PC-9 (cell line): ENCODE results near the gene EXT2. TPM values are rescaled to one million over a fixed set of nuclear protein-coding genes. Genes with fewer than 3 reads are reported as not detected.

Experiments used
- BruUV-seq: library from RNA; stranded (reverse); fragments of 400-500 nt; replicated peaks from 2 replicates; lab custom pipeline; 2021; lab: Mats Ljungman, UMichigan
- CTCF ChIA-PET: fragments of 300-600 bp; sonication (Branson Sonifier 250); formaldehyde crosslinking; loops from one replicate; lab custom pipeline; 2022; ENCODE audit warnings: antibody characterized with exemption; lab: Charles Lee
- POLR2A ChIA-PET: fragments of 300-600 bp; sonication (Branson Sonifier 250); formaldehyde crosslinking; loops from one replicate; lab custom pipeline; 2022; ENCODE audit warnings: antibody characterized with exemption; ENCODE audit not compliant: unreplicated experiment; lab: Charles Lee
- DNase-seq, 2 experiments: peaks; one replicate each; pipeline versions ENCODE4 v3.0.0 to v3.0.0-alpha.2; 2015 to 2022; ENCODE audit warnings: mixed read lengths in 1 of 2
- H2AFZ ChIP-seq: fragments of 200-600 bp; sonication (generic); 2 replicates; pipeline ENCODE4 v1.8.1; 2017; ENCODE audit warnings: antibody characterized with exemption
- H3F3A ChIP-seq: fragments of 200-600 bp; sonication (generic); 2 replicates; pipeline ENCODE4 v1.8.1; 2017; ENCODE audit warnings: antibody characterized with exemption, mild to moderate bottlenecking, low read depth; ENCODE audit not compliant: insufficient read depth
- H3K27ac ChIP-seq: fragments of 200-600 bp; sonication (generic); 2 replicates; pipeline ENCODE4 v1.6.1; 2016; ENCODE audit warnings: mixed run types
- H3K27me3 ChIP-seq: fragments of 200-600 bp; sonication (generic); 2 replicates; pipeline ENCODE4 v1.6.1; 2016; ENCODE audit warnings: low read depth, mixed run types; ENCODE audit not compliant: insufficient read depth
- H3K36me3 ChIP-seq: fragments of 200-600 bp; sonication (generic); 2 replicates; pipeline ENCODE4 v1.6.1; 2016; ENCODE audit warnings: low read depth, mixed run types
- H3K4me1 ChIP-seq: fragments of 200-600 bp; sonication (generic); replicated peaks from 2 replicates; pipeline ENCODE4 v1.6.1; 2016; ENCODE audit warnings: mixed run types; ENCODE audit not compliant: insufficient read depth
- H3K4me2 ChIP-seq: fragments of 200-600 bp; sonication (generic); 2 replicates; pipeline ENCODE4 v1.6.1; 2017; ENCODE audit warnings: mixed run types
- H3K4me3 ChIP-seq: fragments of 200-600 bp; sonication (generic); 2 replicates; pipeline ENCODE4 v1.6.1; 2016; ENCODE audit warnings: mixed run types
- H3K79me2 ChIP-seq: fragments of 200-600 bp; sonication (generic); 2 replicates; pipeline ENCODE4 v1.6.1; 2017; ENCODE audit warnings: low read depth, mixed run types
- H3K9me2 ChIP-seq: fragments of 200-600 bp; sonication (generic); 2 replicates; pipeline ENCODE4 v1.8.1; 2017; ENCODE audit warnings: mild to moderate bottlenecking; ENCODE audit not compliant: insufficient read depth
- H3K9me3 ChIP-seq: fragments of 200-600 bp; sonication (generic); 2 replicates; pipeline ENCODE4 v1.8.1; 2016; ENCODE audit warnings: low read depth; ENCODE audit not compliant: insufficient read depth
- H4K20me1 ChIP-seq: fragments of 200-600 bp; sonication (generic); 2 replicates; pipeline ENCODE4 v1.8.1; 2017; ENCODE audit not compliant: insufficient read depth
- CTCF ChIP-seq: fragments of 200-600 bp; sonication (generic); conservative IDR thresholded peaks from 2 replicates; pipeline ENCODE4 v1.6.1; 2017; ENCODE audit warnings: mixed run types, antibody characterized with exemption, mild to moderate bottlenecking, moderate library complexity
- EZH2 ChIP-seq: fragments of 200-600 bp; sonication (generic); IDR thresholded peaks from 2 replicates; pipeline ENCODE4 v1.8.0; 2017; ENCODE audit warnings: antibody characterized with exemption, low read depth
- intact Hi-C: fragments of 100-400 bp; cut with micrococcal nuclease; formaldehyde crosslinking; loops from one replicate; pipeline ENCODE4 v1.10.0; 2022; ENCODE audit not compliant: unreplicated experiment
- total RNA-seq: library from RNA; stranded (reverse); gene quantifications from 2 replicates; pipeline ENCODE4 v1.2.3, GENCODE V29; 2021

The EXT2 gene
- total RNA-seq, 1 experiment from 2014 or later = 72.4 TPM

- Histone ChIP-seq H3K9me2 (peaks cover 4% of the 10 kb centered on the region; the same call in 1 of the 2 replicates), H3F3A (no peaks in the 10 kb centered on the region; the same call in 1 of the 2 replicates), H3K27me3 (no peaks in the 10 kb centered on the region), H3K36me3 (no peaks in the 10 kb centered on the region), H3K27ac (no peak overlapping the region), H4K20me1 (no peaks in the 10 kb centered on the region; the same call in 1 of the 2 replicates), H2AFZ (no peak overlapping the region), H3K4me2 (no peak overlapping the region), H3K4me1 (no peaks in the 10 kb centered on the region), H3K4me3 (no peak overlapping the region), H3K79me2 (no peaks in the 10 kb centered on the region), H3K9me3 (no peaks in the 10 kb centered on the region)
- intact Hi-C loops = no loop called here
- ChIA-PET POLR2A (interaction anchor here (0.7 kb wide), 1 partner anchor 57 kb away, joined by 3 read pairs; no protein-coding TSS in a partner anchor), CTCF (interaction anchor here (0.6 kb wide), 1 partner anchor 1589 kb away, joined by 4 read pairs; no protein-coding TSS in a partner anchor)
- no TSS peak for BruUV-seq
- no peak for TF ChIP-seq CTCF
- no peak for TF ChIP-seq EZH2
- no peak for DNase-seq
These were observed 122.0 kb downstream of the EXT2 start for GRCh38 chr11:44217432-44217831.

- BruUV-seq = no TSS peak
These were observed 124.6 kb downstream of the EXT2 start for GRCh38 chr11:44219830-44220796.

GRCh38 chr11:44221456-44221855 lies 126.0 kb downstream of the EXT2 start:
- Histone ChIP-seq H3K79me2 (no peaks in the 10 kb centered on the region), H3K27ac (no peak overlapping the region), H3K9me3 (no peaks in the 10 kb centered on the region), H3K4me1 (no peaks in the 10 kb centered on the region), H4K20me1 (no peaks in the 10 kb centered on the region; the same call in 1 of the 2 replicates), H3K9me2 (no peaks in the 10 kb centered on the region), H3K27me3 (no peaks in the 10 kb centered on the region), H2AFZ (no peak overlapping the region), H3F3A (no peaks in the 10 kb centered on the region), H3K36me3 (no peaks in the 10 kb centered on the region), H3K4me3 (no peak overlapping the region), H3K4me2 (no peak overlapping the region)
- TF ChIP-seq CTCF = no peak
- no peak for TF ChIP-seq EZH2
- no peak for DNase-seq
- intact Hi-C loops = no loop called here
- ChIA-PET CTCF (no interaction called here), POLR2A (no interaction called here)
- BruUV-seq = no TSS peak

More at GRCh38 chr11:44219830-44220796, 124.6 kb downstream of the EXT2 start:
- Histone ChIP-seq H3K27me3 (no peaks in the 10 kb centered on the region), H3K4me1 (no peaks in the 10 kb centered on the region), H3K4me2 (no peak overlapping the region), H3K36me3 (no peaks in the 10 kb centered on the region), H3K9me2 (no peaks in the 10 kb centered on the region), H3F3A (no peaks in the 10 kb centered on the region; the same call in 1 of the 2 replicates), H2AFZ (no peak overlapping the region), H3K9me3 (no peaks in the 10 kb centered on the region), H3K27ac (no peak overlapping the region), H4K20me1 (no peaks in the 10 kb centered on the region; the same call in 1 of the 2 replicates), H3K79me2 (no peaks in the 10 kb centered on the region), H3K4me3 (no peak overlapping the region)
- ChIA-PET POLR2A (no interaction called here), CTCF (no interaction called here)
- TF ChIP-seq CTCF = no peak
- no peak for TF ChIP-seq EZH2
- intact Hi-C loops = no loop called here
- no peak for DNase-seq
